ENCODE data around the gene EID2.

The EID2 gene

DNA sequence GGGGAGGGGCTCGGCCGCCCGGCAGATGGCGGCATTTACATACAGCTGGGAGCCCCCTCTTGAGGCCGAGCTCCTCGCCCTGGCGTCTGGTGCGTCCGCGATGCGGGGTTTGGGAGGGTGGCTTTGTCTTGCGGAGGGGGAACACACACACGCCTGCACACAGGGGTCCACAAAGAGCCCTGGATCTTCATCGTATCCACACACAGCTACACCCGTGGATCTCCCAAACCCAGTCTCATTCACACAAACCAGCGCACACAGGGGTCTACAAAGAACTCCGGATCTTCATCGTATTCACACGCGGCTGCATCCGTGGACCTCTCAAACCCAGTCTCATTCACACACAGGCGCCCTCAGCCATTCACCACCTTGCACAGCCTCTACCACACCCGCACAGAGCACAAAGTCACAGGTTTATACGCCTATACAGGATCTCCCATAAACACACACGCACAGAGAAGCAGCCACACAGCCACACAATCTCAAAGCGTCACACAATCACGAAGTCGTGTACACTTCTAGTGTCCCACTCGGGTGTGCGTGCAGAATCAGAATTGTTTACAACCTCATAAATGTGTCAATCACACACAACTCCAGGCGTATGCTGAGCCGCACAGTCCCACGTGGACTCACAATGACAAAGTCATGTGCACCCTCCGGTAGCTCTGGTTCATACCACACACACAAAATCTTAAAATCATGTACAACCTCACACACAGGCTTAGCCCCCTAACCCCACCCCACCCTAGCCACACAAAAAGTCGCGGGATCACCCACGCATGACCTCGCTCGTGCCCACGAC is 41.8 kb downstream of the EID2 start:
- peaks cover 33% of the 10 kb centered on the region for H3K27me3 ChIP-seq (ENCODE audit: insufficient read depth, poor library complexity, severe bottlenecking)
- H3K4me3 ChIP-seq (ENCODE audit: severe bottlenecking), result no peak overlapping the region
- ATAC-seq (ENCODE audit: low read depth) (peak; percentile 67; the same call in 2 of the 3 replicates), DNase-seq (ENCODE audit: low spot score) (no peak)
- TF ChIP-seq, protein P1, sequence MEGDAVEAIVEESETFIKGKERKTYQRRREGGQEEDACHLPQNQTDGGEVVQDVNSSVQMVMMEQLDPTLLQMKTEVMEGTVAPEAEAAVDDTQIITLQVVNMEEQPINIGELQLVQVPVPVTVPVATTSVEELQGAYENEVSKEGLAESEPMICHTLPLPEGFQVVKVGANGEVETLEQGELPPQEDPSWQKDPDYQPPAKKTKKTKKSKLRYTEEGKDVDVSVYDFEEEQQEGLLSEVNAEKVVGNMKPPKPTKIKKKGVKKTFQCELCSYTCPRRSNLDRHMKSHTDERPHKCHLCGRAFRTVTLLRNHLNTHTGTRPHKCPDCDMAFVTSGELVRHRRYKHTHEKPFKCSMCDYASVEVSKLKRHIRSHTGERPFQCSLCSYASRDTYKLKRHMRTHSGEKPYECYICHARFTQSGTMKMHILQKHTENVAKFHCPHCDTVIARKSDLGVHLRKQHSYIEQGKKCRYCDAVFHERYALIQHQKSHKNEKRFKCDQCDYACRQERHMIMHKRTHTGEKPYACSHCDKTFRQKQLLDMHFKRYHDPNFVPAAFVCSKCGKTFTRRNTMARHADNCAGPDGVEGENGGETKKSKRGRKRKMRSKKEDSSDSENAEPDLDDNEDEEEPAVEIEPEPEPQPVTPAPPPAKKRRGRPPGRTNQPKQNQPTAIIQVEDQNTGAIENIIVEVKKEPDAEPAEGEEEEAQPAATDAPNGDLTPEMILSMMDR (IDR thresholded peaks at IDR 0.05; ENCODE audit: poor library complexity, severe bottlenecking), result peak; percentile 50
- H3K9me3 ChIP-seq (ENCODE audit: severe bottlenecking), result no peaks in the 10 kb centered on the region
- no peak overlapping the region for H3K27ac ChIP-seq (ENCODE audit: poor library complexity, severe bottlenecking)
- H3K36me3 ChIP-seq (ENCODE audit: low read depth), result no peaks in the 10 kb centered on the region
- H3K4me1 ChIP-seq (ENCODE audit: insufficient read depth, poor library complexity, severe bottlenecking), result no peaks in the 10 kb centered on the region

DNA sequence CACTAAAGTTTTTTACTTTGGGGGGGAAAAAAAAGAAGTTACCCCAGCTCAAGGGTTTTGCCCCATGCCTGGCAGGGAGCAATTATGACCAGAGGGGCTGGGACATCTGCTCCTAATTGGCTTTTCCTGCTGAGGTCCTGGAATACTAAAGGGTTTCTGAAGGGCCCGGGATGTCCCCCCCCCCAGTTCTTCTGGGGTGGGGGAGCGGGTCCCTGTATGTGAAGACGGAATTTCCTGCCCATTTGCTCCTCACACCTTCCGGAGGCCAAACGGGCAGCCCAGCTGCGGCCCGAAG is 42.3 kb downstream of the EID2 start:
- Histone ChIP-seq H3K27me3 (ENCODE audit: insufficient read depth, poor library complexity, severe bottlenecking) (peaks cover 33% of the 10 kb centered on the region), H3K9me3 (ENCODE audit: severe bottlenecking) (no peaks in the 10 kb centered on the region), H3K4me1 (ENCODE audit: insufficient read depth, poor library complexity, severe bottlenecking) (no peaks in the 10 kb centered on the region), H3K4me3 (ENCODE audit: severe bottlenecking) (no peak overlapping the region), H3K27ac (ENCODE audit: poor library complexity, severe bottlenecking) (no peak overlapping the region), H3K36me3 (ENCODE audit: low read depth) (no peaks in the 10 kb centered on the region)
- ATAC-seq (ENCODE audit: low read depth), result no peak
- DNase-seq (ENCODE audit: low spot score), result no peak
- TF ChIP-seq, protein P1 (IDR thresholded peaks at IDR 0.05; ENCODE audit: poor library complexity, severe bottlenecking), result no peak

DNA sequence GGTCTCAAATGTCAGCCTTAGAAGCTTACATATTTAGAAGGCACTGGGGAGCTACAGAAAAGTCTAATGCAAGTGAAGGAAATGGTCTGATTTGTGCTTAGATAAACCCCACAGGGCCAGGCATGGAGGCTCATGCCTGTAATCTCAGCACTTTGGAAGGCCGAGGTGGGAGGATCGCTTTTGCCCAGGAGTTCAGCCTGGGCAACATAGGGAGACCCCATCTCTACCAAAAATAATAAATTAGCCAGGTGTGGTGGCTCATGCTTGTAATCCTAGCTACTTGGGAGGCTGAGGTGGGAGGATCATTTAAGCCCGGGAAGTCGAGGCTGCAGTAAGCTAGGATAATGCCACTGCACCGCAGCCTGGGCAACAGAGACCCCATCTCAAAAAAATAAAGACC is 43.9 kb downstream of the EID2 start:
- DNase-seq (ENCODE audit: low spot score) (no peak), ATAC-seq (ENCODE audit: low read depth) (no peak)
- TF ChIP-seq, protein P1 (IDR thresholded peaks at IDR 0.05; ENCODE audit: poor library complexity, severe bottlenecking), result no peak
- Histone ChIP-seq H3K27ac (ENCODE audit: poor library complexity, severe bottlenecking) (no peak overlapping the region), H3K4me1 (ENCODE audit: insufficient read depth, poor library complexity, severe bottlenecking) (no peaks in the 10 kb centered on the region), H3K4me3 (ENCODE audit: severe bottlenecking) (no peak overlapping the region), H3K36me3 (ENCODE audit: low read depth) (no peaks in the 10 kb centered on the region), H3K27me3 (ENCODE audit: insufficient read depth, poor library complexity, severe bottlenecking) (peaks cover 33% of the 10 kb centered on the region), H3K9me3 (ENCODE audit: severe bottlenecking) (no peaks in the 10 kb centered on the region)

DNA sequence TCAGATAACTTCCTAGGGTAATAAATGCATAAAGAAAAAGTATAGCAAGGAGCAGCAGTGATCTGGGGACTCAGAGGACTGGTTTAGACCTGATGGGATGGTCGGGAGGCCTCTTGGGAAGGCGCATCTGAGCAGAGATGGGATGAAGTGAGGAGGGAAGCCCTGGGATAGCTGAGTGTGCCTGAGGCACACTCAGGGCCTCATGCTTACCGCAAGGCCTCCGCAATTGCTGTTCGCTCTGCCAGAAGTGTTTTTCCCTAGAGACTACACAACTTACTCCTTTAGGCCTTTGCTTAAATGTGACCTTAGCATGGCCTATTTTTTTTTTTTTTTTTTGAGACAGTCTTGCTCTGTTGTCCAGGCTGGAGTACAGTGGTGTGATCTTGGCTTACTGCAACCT is 45.3 kb downstream of the EID2 start:
- TF ChIP-seq, protein P1 (IDR thresholded peaks at IDR 0.05; ENCODE audit: poor library complexity, severe bottlenecking), result no peak
- no peak for DNase-seq (ENCODE audit: low spot score)

DNA sequence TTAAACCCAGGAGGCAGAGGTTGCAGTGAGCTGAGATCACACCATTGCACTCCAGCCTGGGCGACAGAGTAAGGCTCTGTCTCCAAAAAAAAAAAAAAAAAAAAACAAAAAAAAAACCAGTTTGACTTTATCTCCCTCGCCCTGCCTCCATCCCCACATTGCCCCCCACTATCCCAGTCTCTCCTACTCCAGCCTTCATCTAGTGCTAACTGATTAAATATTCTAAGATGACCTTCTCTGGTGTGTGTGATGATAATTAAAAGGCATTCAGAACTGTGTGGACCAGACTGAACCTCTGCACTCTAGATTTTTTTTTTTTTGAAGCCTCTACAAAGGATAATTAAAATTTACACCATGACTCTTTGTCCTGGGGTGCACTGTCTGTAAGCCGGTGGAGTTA is 47.2 kb downstream of the EID2 start:
- DNase-seq (ENCODE audit: low spot score) (no peak), ATAC-seq (ENCODE audit: low read depth) (no peak)
- Histone ChIP-seq H3K4me1 (ENCODE audit: insufficient read depth, poor library complexity, severe bottlenecking) (no peaks in the 10 kb centered on the region), H3K4me3 (ENCODE audit: severe bottlenecking) (no peak overlapping the region), H3K27me3 (ENCODE audit: insufficient read depth, poor library complexity, severe bottlenecking) (peaks cover 6% of the 10 kb centered on the region), H3K9me3 (ENCODE audit: severe bottlenecking) (no peaks in the 10 kb centered on the region), H3K36me3 (ENCODE audit: low read depth) (peaks cover 25% of the 10 kb centered on the region), H3K27ac (ENCODE audit: poor library complexity, severe bottlenecking) (no peak overlapping the region)
- TF ChIP-seq, protein P1 (IDR thresholded peaks at IDR 0.05; ENCODE audit: poor library complexity, severe bottlenecking), result no peak

More for the DNA sequence above, 45.3 kb downstream of the EID2 start:
- H3K27me3 ChIP-seq (ENCODE audit: insufficient read depth, poor library complexity, severe bottlenecking), result peaks cover 23% of the 10 kb centered on the region
- H3K36me3 ChIP-seq (ENCODE audit: low read depth), result peaks cover 8% of the 10 kb centered on the region
- no peaks in the 10 kb centered on the region for H3K9me3 ChIP-seq (ENCODE audit: severe bottlenecking)
- no peak for ATAC-seq (ENCODE audit: low read depth)
- H3K4me1 ChIP-seq (ENCODE audit: insufficient read depth, poor library complexity, severe bottlenecking), result no peaks in the 10 kb centered on the region
- H3K27ac ChIP-seq (ENCODE audit: poor library complexity, severe bottlenecking), result no peak overlapping the region
- no peak overlapping the region for H3K4me3 ChIP-seq (ENCODE audit: severe bottlenecking)
